Activated CD8-positive, alpha-beta T cell treated with anti-CD3 and anti-CD28 coated beads, Interleukin-2, amount 10 ng/mL, durations not matched to agents 7 days and 5 days (primary cell): Measurements from ENCODE around the gene PNPLA3. TPM values are rescaled to one million over a fixed set of nuclear protein-coding genes. Genes with fewer than 3 reads are reported as not detected.

ENCODE experiments used
- ATAC-seq: fragments of 150-1000 bp; cut with Tn5 transposase; one replicate; pipeline ENCODE4 v1.10.0; 2021; ENCODE audit warnings: moderate library complexity
- CTCF ChIA-PET: fragments of 350-600 bp; sonication (Branson Sonifier 250); formaldehyde crosslinking; loops from one replicate; lab custom pipeline; 2021; ENCODE audit warnings: antibody characterized with exemption; lab: Charles Lee
- POLR2A ChIA-PET: fragments of 350-600 bp; sonication (Branson Sonifier 250); formaldehyde crosslinking; loops from one replicate; lab custom pipeline; 2021; ENCODE audit warnings: antibody characterized with exemption; lab: Charles Lee
- DNase-seq: peaks from one replicate; pipeline ENCODE4 v3.0.0-alpha.2; 2020
- H3K27ac Mint-ChIP-seq: one replicate; pipeline ENCODE4 v1.8.0; 2021; ENCODE audit warnings: mild to moderate bottlenecking, mixed read lengths
- H3K27me3 Mint-ChIP-seq: one replicate; pipeline ENCODE4 v1.8.0; 2021; ENCODE audit warnings: low read depth, mixed read lengths
- H3K36me3 Mint-ChIP-seq: one replicate; pipeline ENCODE4 v1.8.0; 2021; ENCODE audit warnings: low read depth, mixed read lengths
- H3K4me1 Mint-ChIP-seq: one replicate; pipeline ENCODE4 v1.8.0; 2021; ENCODE audit warnings: low read depth, mixed read lengths
- H3K4me3 Mint-ChIP-seq: one replicate; pipeline ENCODE4 v1.8.0; 2021; ENCODE audit warnings: mild to moderate bottlenecking, mixed read lengths
- H3K9me3 Mint-ChIP-seq: one replicate; pipeline ENCODE4 v1.8.0; 2022; ENCODE audit warnings: mixed read lengths; ENCODE audit not compliant: insufficient read depth
- total RNA-seq, 2 experiments: library from RNA; stranded (reverse); gene quantifications; one replicate each; pipeline ENCODE4 v1.2.3, GENCODE V29; 2021

The PNPLA3 gene
- under 1 TPM in 1 of 2 experiments, not detected in 1; 0.13 TPM for total RNA-seq

GRCh38 chr22:43923631-43924464 is at the start of gene PNPLA3:
TSS of gene PNPLA3 (plus strand) at chr22:43923805. CDS start at chr22:43923912, 107 bp downstream.
- H3K27ac Mint-ChIP-seq = no peak within 1 kb of the TSS

GRCh38 chr22:43876866-43877509 is 46.6 kb upstream of the PNPLA3 start:
- DNase-seq (no peak), ATAC-seq (no peak)
- H3K36me3 Mint-ChIP-seq = no peaks in the 10 kb centered on the region
- no peak overlapping the region for H3K27ac Mint-ChIP-seq
- ChIA-PET POLR2A (no interaction called here), CTCF (no interaction called here)
- H3K4me3 Mint-ChIP-seq = no peak overlapping the region
- no peaks in the 10 kb centered on the region for H3K4me1 Mint-ChIP-seq
- H3K27me3 Mint-ChIP-seq = no peaks in the 10 kb centered on the region
- H3K9me3 Mint-ChIP-seq = no peaks in the 10 kb centered on the region

More at GRCh38 chr22:43923631-43924464, at the start of gene PNPLA3:
- Mint-ChIP-seq H3K36me3 (no peaks in the 10 kb centered on the region), H3K4me3 (peak within 1 kb of the TSS; percentile 50), H3K27me3 (peaks cover 23% of the 10 kb centered on the region), H3K4me1 (peaks cover 6% of the 10 kb centered on the region), H3K9me3 (no peaks in the 10 kb centered on the region)
- ATAC-seq (peak; percentile 82), DNase-seq (peak; percentile 76)
- ChIA-PET CTCF (interaction anchor here (0.9 to 1.0 kb wide), 2 partner anchors 13 to 41 kb away, joined by 3 to 4 read pairs; no protein-coding TSS in a partner anchor), POLR2A (no interaction called here)

GRCh38 chr22:43878079-43878795 is 45.4 kb upstream of the PNPLA3 start:
- Mint-ChIP-seq H3K36me3 (no peaks in the 10 kb centered on the region), H3K9me3 (no peaks in the 10 kb centered on the region), H3K27me3 (no peaks in the 10 kb centered on the region), H3K4me3 (no peak overlapping the region), H3K4me1 (no peaks in the 10 kb centered on the region), H3K27ac (no peak overlapping the region)
- ATAC-seq (no peak), DNase-seq (no peak)
- ChIA-PET POLR2A (no interaction called here), CTCF (no interaction called here)

- ATAC-seq = no peak
- Mint-ChIP-seq H3K4me3 (no peak overlapping the region), H3K27ac (no peak overlapping the region), H3K9me3 (no peaks in the 10 kb centered on the region), H3K36me3 (no peaks in the 10 kb centered on the region), H3K27me3 (no peaks in the 10 kb centered on the region), H3K4me1 (no peaks in the 10 kb centered on the region)
- ChIA-PET CTCF (no interaction called here), POLR2A (no interaction called here)
- DNase-seq = no peak
Measured at GRCh38 chr22:43878831-43879550, 44.6 kb upstream of the PNPLA3 start.

- H3K27me3 Mint-ChIP-seq = no peaks in the 10 kb centered on the region
- H3K27ac Mint-ChIP-seq = no peak overlapping the region
- H3K4me1 Mint-ChIP-seq = no peaks in the 10 kb centered on the region
- no peaks in the 10 kb centered on the region for H3K9me3 Mint-ChIP-seq
- no peak for ATAC-seq
- H3K36me3 Mint-ChIP-seq = no peaks in the 10 kb centered on the region
- CTCF ChIA-PET = no interaction called here
- no peak for DNase-seq
- no peak overlapping the region for H3K4me3 Mint-ChIP-seq
- POLR2A ChIA-PET = no interaction called here
Measured at GRCh38 chr22:43879901-43880540, 43.6 kb upstream of the PNPLA3 start.

GRCh38 chr22:43880541-43880991 is 43.0 kb upstream of the PNPLA3 start:
- Mint-ChIP-seq H3K27me3 (no peaks in the 10 kb centered on the region), H3K27ac (no peak overlapping the region), H3K9me3 (no peaks in the 10 kb centered on the region), H3K4me3 (no peak overlapping the region), H3K36me3 (no peaks in the 10 kb centered on the region), H3K4me1 (no peaks in the 10 kb centered on the region)
- POLR2A ChIA-PET = no interaction called here
- no peak for ATAC-seq
- CTCF ChIA-PET = no interaction called here
- DNase-seq = no peak

GRCh38 chr22:43881091-43882061 is 42.2 kb upstream of the PNPLA3 start:
- DNase-seq = no peak
- no peak for ATAC-seq
- Mint-ChIP-seq H3K36me3 (no peaks in the 10 kb centered on the region), H3K27ac (no peak overlapping the region), H3K4me3 (no peak overlapping the region), H3K27me3 (no peaks in the 10 kb centered on the region), H3K9me3 (no peaks in the 10 kb centered on the region), H3K4me1 (no peaks in the 10 kb centered on the region)
- ChIA-PET CTCF (interaction anchor here (3.9 kb wide), 1 partner anchor 65 kb away, joined by 69 read pairs; no protein-coding TSS in a partner anchor), POLR2A (no interaction called here)

- POLR2A ChIA-PET = no interaction called here
- no peak for ATAC-seq
- H3K27ac Mint-ChIP-seq = no peak overlapping the region
- no peaks in the 10 kb centered on the region for H3K27me3 Mint-ChIP-seq
- DNase-seq = no peak
- H3K9me3 Mint-ChIP-seq = no peaks in the 10 kb centered on the region
- H3K4me3 Mint-ChIP-seq = no peak overlapping the region
- no peaks in the 10 kb centered on the region for H3K4me1 Mint-ChIP-seq
- CTCF ChIA-PET = interaction anchor here (0.6 to 3.9 kb wide), 17 partner anchors 8 to 314 kb away, joined by 3 to 69 read pairs (median 4); partner anchors contain the start of genes PNPLA3 and PNPLA5
- H3K36me3 Mint-ChIP-seq = no peaks in the 10 kb centered on the region
Measured at GRCh38 chr22:43882122-43882767, 41.4 kb upstream of the PNPLA3 start.

GRCh38 chr22:43883012-43883661 is 40.5 kb upstream of the PNPLA3 start:
- DNase-seq (peak; percentile 70), ATAC-seq (peak; percentile 74)
- Mint-ChIP-seq H3K36me3 (no peaks in the 10 kb centered on the region), H3K4me1 (no peaks in the 10 kb centered on the region), H3K27ac (no peak overlapping the region), H3K27me3 (no peaks in the 10 kb centered on the region), H3K9me3 (no peaks in the 10 kb centered on the region), H3K4me3 (no peak overlapping the region)
- POLR2A ChIA-PET = no interaction called here
- CTCF ChIA-PET = interaction anchor here (0.6 to 3.9 kb wide), 25 partner anchors 8 to 744 kb away, joined by 3 to 69 read pairs (median 3); partner anchors contain the start of genes PNPLA3 and PNPLA5
